HG03558 (cell line): Measurements from ENCODE around the gene CATSPERE.

Experiments used
- ATAC-seq: cut with Tn5 transposase; IDR thresholded peaks from one replicate; pipeline ENCODE4 v1.9.1; 2021; ENCODE audit warnings: moderate number of reproducible peaks; ENCODE audit not compliant: unreplicated experiment; ENCODE audit errors: extremely low read depth

Gene CATSPERE, protein sequence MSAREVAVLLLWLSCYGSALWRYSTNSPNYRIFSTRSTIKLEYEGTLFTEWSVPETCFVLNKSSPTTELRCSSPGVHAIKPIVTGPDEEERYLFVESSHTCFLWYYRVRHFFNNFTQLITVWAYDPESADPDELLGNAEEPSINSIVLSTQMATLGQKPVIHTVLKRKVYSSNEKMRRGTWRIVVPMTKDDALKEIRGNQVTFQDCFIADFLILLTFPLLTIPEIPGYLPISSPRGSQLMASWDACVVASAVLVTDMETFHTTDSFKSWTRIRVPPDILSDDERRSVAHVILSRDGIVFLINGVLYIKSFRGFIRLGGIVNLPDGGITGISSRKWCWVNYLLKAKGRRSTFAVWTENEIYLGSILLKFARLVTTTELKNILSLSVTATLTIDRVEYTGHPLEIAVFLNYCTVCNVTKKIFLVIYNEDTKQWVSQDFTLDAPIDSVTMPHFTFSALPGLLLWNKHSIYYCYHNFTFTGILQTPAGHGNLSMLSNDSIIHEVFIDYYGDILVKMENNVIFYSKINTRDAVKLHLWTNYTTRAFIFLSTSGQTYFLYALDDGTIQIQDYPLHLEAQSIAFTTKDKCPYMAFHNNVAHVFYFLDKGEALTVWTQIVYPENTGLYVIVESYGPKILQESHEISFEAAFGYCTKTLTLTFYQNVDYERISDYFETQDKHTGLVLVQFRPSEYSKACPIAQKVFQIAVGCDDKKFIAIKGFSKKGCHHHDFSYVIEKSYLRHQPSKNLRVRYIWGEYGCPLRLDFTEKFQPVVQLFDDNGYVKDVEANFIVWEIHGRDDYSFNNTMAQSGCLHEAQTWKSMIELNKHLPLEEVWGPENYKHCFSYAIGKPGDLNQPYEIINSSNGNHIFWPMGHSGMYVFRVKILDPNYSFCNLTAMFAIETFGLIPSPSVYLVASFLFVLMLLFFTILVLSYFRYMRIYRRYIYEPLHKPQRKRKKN

DNA sequence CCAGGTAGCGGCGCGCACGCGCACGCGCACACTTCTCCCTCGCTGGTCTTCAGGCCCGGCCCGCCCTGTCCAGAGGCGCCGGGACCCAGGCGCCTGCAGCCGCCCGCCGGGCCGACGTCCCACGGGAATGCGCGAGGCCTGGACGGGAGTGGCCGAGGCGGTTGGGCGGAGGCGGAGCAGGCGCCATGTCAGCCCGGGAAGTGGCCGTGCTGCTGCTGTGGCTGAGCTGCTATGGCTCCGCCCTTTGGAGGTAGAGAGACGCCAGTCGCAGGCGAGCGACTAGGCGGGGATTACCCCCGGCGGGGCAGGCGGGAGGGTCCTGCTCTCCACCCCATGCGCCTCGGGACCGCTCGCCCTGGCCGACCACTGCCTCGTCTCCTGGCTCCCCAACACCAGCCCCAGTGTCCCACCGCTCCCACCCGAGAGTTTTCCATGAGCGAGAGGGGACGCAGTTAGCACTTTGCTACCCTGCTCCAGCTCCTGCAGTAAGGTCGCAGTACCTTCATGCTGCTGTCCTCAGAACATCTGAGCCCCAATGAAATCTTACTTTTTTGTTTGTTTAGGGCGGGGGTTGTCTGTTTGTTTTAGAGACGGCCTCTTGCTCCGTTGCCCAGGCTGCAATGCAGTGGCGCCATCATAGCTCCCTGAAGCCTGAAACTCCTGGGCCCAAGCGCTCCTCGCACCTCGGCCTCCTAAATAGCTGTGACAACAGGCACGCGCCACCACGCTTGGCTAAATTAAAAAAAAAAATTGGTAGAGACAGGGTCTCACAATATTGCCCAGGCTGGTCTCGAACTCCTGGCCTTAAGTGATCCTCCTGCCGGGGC, at the start of gene CATSPERE:
Gene CATSPERE, plus strand, starts transcription at position 29 of the 827 bp plus-strand sequence. Its CDS starts 157 bp downstream, at position 186.
- peak; percentile 99 for ATAC-seq

DNA sequence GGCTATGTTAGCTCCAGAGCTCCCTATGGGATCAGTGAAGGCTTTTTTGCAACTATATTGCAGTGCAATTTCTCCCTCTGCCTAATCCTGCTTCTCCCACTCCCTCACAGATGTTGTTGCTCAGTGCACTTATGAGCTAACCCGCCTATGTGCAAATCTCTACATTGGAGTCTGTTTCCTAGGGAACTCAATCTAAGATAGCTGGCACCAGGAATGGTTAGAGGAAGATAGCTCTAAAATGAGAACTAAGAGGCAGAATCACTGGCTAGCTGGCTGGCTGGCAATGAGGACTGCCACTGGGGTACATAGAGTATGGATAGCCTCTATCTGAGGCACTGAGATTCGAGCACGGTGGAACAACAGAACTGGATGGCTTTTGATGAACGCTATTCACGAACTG, 48.9 kb upstream of the CATSPERE start:
- ATAC-seq: no peak

DNA sequence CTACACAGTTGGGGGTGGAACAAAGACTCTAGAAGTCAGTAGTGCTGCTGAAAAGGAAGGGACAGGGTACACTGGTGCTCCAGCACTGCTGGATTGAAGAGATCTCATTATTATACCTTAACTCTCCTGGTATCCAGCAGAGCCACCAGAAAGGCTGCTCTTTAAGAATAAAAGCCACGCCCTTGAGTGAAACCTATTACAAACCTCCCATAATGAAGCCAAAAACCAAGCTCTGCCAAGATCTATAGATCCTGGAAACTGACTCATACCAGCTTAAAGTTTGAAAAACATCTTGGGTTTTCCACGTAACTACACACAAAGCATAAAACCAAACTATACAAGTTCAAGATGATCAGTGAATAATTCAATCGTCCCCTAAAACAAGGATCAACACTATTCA, 47.3 kb upstream of the CATSPERE start:
- no peak for ATAC-seq

DNA sequence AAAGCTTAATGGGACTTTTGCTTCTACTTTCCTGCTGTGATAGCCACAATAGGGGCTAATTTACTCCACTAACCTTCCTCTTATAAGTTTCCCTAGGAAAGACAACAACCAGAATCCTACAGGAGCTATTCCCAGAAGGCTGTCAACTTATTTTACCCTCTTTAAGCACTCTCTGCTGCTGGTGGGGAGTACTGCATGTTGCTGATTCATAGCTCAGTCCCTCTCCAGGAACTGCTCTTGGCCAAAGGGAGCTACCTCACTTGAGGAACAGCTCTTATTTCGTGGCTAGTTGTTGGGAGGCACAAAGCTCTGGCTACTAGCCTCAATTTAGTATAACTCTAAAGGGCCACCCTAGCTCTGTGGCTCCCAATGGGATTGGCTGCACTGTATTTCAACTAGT, 46.5 kb upstream of the CATSPERE start:
- ATAC-seq: no peak

DNA sequence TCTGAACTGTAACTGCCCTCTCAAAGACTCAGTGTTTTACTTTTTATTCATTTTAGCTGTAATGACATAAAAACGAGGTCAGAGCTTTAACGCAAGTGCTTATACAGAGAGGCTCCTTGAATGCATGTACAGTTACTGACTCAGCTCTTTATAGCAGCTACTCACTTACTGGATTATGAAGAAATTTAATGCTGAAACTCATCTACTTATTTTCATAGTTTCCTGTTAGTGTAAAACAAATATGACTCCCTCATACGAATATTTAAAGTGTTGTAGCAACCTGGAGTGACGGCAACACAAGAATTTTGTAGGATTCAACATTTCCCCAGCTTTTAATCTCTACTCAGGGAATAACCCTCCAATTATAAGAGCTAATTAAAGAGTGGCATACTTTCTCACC, 42.0 kb upstream of the CATSPERE start:
- no peak for ATAC-seq

DNA sequence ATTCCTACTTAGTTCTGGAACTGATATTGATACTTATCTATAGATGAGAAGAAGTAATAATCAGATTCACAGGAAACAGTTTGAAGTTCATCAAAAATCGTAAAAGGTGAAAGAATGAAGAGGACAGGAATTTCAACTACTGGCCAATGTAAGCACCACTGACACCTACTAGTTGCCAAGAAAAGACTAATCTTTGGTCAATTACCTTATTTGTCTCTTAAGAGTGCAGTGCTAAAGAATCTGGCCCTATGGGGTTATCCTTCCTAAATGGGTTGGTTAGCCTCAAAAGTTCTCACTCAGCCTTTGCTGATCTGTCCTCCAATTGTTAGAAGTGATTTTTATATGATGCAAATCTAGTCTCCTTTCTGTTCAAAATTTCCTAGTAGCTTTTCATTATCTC, 38.9 kb upstream of the CATSPERE start:
- no peak for ATAC-seq

DNA sequence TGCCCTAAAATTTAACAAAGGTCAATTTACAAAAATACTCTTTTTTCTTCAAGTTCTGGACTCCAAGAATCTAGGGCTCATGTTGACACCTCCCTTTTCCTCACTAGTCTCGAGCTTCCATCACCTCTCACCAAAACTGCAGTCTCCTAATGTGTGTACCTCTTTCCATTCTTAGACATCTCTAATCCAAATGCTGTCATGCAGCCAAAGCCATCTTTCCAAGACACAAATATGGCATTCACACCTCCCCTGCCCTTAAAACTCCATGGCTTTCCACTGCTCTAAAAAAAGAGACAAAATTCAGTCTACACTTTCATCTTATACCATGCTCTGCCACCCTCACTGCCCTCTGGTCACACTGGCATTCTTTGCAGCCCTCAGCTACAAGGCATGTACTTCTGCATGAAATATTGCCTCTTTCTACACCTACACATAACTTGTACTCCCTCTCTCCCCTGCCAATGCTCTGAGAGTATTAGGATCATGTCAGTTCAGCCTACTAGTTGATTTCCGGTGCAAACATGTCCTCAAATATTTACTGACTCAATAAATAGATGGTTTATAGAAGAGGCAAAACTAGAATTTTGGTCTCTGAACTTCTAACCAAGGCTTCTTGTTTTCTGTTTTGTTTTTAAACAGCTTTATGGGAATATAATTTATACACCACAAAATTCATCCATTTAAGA, 36.3 kb upstream of the CATSPERE start:
- ATAC-seq: no peak

DNA sequence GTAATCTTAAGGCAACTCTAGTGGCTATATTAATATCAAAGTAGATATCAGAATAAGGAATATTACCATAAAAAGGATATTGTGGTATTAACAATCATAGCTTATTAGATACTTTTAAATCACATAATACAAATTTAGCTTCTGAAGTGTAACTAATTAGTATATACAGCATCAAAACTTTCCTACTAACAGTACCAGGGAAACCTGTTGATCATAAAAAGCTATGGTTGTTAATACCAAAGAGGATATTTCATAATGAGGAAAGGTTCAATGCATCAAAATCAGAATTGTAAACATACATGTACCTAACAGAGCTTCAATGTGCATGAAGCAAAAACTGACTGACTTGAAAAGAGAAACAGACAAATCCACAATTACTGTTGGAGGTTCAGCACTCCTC, 33.4 kb upstream of the CATSPERE start:
- ATAC-seq: no peak

DNA sequence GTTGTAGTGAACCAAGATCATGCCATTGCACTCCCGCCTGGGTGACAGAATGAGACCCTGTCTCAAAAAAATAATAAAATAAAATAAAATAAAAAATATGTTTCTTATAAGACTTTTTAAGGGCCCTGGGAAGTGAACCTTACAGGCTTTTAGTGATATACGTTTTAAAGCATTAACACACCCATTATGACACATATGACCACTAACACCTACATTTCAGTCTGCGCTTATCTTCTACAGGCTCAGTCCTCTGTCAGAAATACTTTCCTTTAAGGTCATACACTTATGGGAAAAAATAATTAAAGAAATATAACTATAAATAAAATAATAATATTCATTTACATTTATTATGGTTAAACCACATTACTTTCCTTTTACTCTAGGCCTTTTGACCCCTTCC, 31.3 kb upstream of the CATSPERE start:
- no peak for ATAC-seq

DNA sequence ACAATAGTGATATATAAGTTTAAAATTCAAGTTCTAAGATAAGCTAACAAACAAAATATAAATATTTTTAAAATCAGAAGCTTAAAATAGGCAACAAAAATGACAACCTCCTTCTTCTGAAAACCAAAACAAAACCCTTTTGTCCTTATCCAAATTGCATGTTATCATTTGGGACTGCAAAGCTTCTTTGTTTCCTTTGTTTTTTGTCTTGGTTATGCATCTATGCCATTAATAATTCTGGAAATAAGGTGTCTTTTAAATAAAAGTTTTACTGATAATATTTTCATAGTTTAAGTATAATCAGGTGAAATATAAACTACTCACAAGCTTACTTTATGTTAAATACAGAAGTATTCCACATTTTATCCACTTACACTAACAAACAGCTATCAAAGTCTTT, 29.9 kb upstream of the CATSPERE start:
- no peak for ATAC-seq

DNA sequence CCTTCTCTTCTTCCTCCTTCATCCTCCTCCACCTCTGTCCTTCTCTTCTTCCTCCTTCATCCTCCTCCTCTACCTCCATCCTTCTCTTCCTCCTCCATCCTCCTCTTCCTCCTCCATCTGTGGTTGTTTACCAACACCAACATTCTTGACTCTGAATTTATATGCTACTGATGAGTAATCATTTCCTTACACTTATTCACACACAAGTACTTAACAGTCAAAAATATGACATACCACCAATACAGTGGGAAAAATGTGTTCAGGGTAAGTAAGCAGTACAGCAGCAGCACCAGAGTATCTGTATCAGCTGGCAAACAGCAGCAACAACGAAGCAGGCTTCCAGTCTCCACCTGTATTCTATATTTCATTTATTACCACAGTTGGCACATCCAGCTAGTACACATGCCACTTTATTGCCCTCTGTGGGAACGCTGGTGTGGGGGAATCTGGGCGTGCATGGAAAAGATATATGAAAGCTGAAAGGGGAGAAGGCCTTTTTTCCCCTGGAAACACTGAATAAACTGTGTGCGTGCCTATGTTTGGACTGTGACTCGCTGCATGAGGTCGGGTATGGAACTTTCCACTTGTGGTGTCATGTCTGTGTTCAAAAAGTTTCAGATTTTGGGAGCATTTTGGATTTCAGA, 25.4 kb upstream of the CATSPERE start:
- ATAC-seq: no peak

DNA sequence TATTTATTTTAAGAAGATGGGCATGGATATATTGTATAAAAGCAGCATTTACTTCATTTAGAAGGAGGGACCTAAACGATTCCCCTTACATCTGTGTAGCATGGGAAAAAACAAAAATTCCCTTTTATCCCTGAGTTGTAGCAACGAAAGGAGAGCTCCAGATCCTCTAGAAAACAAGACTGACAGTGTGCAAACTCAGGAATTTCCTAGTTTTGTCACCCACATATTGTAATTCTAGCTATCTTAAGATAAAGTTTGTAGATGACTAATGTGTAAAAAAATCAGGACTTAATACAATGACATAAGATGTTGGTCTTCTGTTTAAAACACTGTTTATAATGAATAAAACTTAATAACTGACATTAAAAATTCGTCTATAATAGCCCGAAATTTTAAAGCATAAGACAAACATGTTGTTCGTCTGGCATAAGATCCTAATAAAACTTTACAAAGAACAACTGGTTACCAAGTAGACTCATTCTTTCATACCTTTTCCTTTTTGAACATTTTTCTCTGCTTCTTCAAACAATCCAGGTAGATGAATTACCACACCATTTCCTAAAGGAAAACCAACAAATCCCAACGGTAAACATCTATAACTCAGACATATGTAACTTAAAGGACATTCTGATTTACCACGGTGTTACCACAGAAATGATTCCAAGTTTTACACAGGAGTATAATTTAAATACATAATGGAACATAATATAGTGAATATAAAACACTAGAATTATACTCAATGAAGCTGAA, 24.6 kb upstream of the CATSPERE start:
- no peak for ATAC-seq

DNA sequence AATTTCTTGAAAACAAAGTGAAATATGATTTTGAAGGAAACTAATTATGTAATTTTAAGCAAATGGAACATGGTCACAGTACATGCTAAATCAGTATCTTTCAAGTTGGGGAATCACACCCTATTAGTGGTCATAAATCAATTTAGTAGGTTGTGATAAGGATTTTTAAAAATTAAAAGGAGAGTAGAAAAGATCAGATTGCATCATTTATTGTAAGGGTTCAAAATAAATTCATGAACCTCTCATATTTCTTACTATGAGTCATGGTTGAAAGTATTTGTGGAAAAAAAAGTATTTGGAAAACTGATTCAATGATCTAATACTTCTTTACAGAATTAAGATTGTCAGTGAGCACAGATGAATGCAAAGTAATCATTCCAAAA, 24.0 kb upstream of the CATSPERE start:
- ATAC-seq: no peak

DNA sequence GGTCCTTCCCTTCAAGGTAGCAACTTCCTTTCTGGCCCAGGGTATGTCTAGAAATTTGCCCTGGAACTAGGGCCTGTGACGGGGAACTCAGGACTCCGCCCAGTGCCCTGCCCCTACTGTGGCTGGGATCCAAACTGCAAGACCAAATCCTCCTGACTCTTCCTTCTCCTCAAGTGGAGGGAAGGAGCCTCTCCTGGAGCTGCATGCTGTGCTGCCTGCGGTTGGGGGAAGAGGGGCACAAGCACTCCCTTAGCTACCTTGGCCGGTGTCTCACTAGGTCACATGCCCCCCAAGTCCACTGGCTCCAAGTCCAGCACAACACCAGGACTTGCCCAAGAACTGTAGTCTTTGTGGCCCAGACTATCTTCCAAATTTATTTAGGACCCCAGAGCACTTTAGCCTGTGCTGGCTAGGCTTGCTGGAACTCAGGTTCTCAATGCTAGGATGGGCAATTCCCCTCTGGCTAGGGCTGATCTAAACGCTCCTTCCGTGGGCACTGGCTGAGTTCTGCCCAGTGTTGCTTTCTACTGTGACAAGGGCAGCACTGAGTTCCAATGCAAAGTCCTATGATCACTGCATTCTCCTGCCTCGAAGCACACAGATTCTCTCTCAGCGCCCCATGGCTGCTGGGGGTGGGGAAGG, 21.6 kb upstream of the CATSPERE start:
- no peak for ATAC-seq

DNA sequence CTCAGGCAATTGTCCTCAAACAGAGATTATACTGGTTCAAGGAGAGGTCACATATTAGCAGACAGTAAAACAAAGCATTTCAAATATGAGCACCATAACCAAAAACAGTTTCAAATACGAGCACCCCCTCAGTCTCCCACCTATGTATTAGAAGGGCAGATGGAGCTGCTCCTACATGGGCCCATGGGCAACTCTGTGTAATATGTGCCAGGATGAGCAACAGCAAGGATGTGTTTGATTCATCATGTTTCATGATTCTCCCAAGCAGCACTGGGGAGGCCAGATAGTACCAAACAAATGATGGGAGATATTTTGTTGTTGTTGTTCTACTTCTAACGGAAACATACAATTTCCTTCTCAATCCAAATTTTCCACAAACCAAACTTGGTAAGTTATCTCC, 18.2 kb upstream of the CATSPERE start:
- no peak for ATAC-seq

DNA sequence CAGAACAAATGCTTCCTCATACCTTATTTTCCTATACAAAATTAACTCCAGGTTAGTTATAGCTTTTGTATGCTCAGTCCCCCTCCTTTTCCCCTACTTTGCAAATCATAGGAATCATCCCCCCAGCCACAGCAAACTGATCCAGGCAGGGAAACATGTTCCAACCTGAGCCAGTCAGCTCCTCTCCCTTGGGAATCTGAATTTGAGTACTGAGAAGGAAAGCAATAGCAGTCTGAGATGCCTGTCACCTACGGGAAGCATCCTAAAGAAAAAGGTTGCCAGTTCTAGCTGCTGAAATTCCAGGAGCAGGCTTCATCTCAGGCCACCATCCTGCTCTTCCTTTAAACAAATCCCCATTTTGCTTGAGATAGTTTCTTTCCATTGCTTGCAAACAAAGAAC, 16.2 kb upstream of the CATSPERE start:
- ATAC-seq: no peak

DNA sequence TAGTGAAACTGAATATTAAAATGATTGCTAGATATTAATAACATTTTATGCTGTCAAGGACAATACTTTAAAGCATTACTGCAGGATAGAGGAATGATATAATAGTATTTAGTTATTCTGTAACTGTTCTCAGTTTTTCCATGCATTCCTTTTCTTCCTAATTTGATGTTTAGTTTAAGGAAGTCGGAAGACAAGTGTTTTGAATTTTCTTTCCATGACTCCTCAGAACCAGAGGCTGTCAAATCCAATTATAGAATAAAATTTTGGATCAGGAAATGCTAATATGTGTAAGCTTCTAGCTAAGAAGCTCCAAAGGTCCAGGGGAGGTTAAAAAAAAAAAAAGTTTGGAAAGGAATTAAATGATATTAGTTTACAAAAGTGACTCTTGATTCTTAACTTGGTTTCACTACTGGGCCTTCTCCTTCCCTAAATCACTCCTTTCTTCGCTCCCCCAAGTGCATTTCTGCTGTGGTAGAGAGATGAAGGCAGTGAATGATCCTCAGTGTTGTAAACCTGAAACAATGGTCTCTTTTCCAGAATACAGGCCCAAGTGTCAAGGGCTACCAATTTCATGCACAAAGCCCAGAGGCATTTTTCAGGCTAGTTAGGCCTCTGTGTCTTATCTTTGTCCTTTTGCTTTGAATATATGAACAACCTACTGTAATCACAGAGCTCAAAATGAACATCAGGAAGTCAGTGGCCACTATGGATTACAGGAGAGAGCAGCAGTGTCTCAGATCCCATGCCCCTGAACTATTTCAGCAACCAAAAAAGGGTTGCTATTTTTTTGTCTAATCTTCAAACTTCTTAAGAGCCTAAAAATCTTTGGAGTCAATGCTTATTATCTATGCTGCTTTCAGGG, 15.5 kb upstream of the CATSPERE start:
- no peak for ATAC-seq
